ENCODE measurements around the gene SLC32A1.

SLC32A1 gene

DNA sequence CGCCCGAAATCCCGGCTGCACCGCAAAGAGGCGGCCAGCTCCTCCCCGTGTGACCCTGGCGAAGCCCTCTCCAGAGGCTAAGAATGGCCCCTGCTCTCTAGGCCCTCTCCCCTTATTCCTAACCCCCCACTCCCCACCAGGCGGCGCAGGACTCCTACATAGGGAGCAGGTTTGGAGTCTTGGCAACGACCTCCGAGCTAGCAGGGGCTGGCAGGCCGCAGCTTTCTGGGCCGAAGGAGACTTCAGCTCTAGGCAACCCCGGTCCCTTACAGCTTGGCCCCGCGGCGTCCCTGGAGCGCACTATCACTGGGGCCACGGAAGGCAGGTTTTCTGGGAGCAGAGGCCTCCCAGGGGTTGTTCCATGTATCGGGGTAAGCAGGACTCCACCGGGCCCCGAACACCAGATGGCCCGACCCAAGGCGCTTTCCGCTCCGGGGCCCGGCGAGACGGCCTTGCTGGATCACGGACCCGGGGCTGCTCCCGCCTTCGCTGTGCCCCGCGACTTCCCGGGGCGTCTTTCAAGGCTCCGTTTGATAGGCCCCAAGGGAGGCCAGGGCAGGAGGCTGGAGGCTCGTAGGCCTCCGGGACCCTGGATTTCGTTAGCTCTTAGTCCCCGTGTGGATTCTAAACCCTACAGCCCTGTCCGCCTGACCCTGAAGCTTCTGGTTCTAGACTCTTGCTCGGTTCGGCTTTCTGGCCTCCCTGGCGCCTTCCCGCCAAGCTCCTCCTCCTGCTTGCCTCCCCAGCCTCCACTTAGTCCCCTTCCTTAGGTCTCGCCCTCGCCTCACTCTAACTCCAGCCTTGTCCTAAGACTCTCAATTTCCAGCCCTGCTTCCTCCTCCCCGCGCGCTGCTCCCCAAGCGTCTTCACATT is 1.9 kb downstream of the SLC32A1 start:
- DNase-seq: peak; percentile 27

GRCh38 chr20:38726804-38727606 is 2.7 kb downstream of the SLC32A1 start:
- peak; percentile 47 for DNase-seq

DNA sequence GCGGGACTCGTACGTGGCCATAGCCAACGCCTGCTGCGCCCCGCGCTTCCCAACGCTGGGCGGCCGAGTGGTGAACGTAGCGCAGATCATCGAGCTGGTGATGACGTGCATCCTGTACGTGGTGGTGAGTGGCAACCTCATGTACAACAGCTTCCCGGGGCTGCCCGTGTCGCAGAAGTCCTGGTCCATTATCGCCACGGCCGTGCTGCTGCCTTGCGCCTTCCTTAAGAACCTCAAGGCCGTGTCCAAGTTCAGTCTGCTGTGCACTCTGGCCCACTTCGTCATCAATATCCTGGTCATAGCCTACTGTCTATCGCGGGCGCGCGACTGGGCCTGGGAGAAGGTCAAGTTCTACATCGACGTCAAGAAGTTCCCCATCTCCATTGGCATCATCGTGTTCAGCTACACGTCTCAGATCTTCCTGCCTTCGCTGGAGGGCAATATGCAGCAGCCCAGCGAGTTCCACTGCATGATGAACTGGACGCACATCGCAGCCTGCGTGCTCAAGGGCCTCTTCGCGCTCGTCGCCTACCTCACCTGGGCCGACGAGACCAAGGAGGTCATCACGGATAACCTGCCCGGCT is 3.4 kb downstream of the SLC32A1 start:
- no peak for DNase-seq

DNA sequence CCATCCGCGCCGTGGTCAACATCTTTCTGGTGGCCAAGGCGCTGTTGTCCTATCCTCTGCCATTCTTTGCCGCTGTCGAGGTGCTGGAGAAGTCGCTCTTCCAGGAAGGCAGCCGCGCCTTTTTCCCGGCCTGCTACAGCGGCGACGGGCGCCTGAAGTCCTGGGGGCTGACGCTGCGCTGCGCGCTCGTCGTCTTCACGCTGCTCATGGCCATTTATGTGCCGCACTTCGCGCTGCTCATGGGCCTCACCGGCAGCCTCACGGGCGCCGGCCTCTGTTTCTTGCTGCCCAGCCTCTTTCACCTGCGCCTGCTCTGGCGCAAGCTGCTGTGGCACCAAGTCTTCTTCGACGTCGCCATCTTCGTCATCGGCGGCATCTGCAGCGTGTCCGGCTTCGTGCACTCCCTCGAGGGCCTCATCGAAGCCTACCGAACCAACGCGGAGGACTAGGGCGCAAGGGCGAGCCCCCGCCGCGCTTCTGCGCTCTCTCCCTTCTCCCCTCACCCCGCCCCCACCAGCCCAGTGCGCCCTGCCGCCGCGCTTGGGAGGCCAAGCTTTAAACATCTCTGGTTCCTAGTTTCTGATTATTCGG is 4.0 kb downstream of the SLC32A1 start:
- DNase-seq: no peak

DNA sequence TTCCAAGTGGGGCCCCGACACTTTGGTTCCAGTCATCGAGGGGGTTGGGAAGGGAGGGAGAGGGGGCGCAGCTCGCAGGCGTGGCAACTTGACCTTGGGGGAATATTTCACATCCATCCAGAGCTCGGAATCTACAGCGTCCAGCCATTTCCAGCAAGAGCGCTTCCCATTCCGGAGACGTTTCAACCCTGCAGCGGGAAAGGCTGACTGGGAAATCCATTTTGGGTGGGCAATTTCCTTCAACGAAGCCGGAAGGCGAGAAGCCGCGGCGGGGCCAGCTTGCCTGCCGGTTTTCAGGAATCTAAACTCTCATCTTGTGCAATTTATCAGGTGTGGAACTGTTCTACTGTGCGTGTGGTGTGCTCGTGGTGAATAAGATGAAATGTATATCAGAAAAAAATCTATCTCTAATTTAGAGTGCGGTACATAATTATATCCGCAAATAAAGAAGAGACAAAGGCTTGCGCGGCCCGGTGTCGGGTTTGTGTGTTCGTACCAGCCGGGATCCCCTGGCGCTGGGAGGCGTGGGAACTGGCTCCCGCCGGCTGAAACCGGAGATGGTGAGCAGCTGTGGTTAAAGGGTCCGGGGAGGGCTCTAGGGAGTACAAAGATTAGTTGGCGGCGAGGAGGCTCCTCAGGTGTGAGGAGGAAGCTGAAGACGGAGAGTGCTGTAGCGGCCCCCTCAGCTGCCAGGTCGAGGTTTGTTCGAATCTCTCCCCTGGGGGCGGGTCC is 4.8 kb downstream of the SLC32A1 start:
- no peak for DNase-seq

GRCh38 chr20:38729767-38730166 is 5.5 kb downstream of the SLC32A1 start:
- DNase-seq: no peak

GRCh38 chr20:38730167-38730988 is 6.1 kb downstream of the SLC32A1 start:
- no peak for DNase-seq

- peak; percentile 69 for DNase-seq
Observed at GRCh38 chr20:38730989-38731737, 6.9 kb downstream of the SLC32A1 start.

GRCh38 chr20:38731738-38732113 is 7.4 kb downstream of the SLC32A1 start:
- no peak for DNase-seq

- DNase-seq: no peak
Observed at GRCh38 chr20:38732981-38733380, 8.7 kb downstream of the SLC32A1 start.

DNA sequence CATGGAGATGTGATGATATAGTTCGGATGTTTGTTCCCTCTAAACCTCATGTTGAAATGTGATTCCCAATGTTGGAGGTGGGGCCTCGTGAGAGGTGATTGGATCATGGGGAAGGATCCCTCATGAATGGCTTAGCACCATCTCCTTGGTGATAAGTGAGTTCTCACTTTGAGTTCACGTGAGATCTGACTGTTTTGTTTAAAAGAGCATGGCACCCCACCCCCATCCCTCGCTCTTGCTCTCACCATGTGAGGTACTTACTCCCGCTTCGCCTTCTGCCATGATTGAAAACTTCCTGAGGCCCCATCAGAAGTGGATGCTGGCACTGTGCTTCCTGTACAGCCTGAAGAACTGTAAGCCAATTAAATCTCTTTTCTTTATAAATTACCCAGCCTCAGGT is 10.9 kb downstream of the SLC32A1 start:
- DNase-seq: no peak

- no peak for DNase-seq
Observed at GRCh38 chr20:38737887-38738286, 13.6 kb downstream of the SLC32A1 start.

DNA sequence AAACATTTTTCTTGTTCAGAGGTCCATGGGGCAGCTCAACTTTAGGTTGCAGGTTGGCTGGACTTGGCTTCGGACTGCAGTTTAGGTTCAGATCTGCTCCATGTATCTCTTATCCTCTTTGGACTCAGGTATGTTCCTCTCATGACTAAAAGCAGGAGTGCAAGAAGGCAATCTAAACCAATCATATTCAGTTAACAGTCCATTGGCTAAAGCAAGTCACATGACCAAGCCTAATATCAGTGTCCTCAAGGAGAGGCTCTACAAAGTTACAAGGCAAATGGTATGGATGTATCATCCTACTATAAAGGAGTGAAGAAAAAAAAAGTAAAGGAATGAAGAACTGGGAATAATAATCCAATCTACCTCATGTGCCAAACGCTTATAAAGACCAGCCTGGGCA is 21.5 kb downstream of the SLC32A1 start:
- no peak for DNase-seq

- DNase-seq: no peak
Observed at GRCh38 chr20:38747495-38748096, 23.3 kb downstream of the SLC32A1 start.

DNA sequence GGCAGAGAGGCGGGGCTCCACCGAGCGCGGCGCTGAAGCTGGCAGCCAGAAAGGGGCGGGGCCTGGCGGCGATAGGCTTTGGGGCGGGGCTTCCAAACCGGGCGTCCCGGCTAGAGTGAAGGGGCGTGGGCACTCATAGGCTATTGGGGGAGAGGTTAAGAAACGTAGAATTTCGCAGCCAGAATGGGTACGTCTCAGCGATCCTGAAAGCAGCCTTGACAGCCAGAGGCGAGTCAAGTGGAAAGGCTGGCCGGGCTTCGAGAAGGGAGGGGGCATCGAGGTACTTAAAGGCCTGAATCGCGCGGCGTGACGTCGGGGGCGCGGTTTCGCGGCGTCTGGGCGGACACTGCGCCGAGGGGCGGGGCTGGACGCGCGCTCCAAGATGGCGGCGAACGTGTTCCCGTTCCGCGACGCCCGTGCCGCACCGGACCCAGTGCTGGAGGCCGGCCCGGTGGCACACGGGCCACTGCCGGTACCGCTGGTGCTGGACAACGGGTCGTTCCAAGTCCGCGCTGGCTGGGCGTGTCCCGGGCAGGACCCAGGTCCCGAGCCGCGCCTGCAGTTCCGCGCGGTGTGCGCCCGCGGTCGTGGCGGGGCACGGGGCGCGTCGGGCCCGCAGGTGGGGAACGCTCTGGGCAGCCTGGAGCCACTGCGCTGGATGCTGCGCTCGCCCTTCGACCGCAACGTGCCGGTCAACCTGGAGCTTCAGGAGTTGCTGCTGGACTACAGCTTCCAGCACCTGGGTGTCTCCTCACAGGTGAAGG is 24.0 kb downstream of the SLC32A1 start, which contains the start of gene ACTR5:
ACTR5 (plus strand) TSS at position 364 of the 764 bp plus-strand sequence; CDS start at position 383, 19 bp downstream.
- peak; percentile 96 for DNase-seq

- DNase-seq: no peak
Observed at GRCh38 chr20:38748861-38749149, 24.5 kb downstream of the SLC32A1 start.

GRCh38 chr20:38751360-38751976 is 27.2 kb downstream of the SLC32A1 start:
- DNase-seq: peak; percentile 43

GRCh38 chr20:38752029-38752428 is 27.7 kb downstream of the SLC32A1 start:
- DNase-seq: no peak

DNA sequence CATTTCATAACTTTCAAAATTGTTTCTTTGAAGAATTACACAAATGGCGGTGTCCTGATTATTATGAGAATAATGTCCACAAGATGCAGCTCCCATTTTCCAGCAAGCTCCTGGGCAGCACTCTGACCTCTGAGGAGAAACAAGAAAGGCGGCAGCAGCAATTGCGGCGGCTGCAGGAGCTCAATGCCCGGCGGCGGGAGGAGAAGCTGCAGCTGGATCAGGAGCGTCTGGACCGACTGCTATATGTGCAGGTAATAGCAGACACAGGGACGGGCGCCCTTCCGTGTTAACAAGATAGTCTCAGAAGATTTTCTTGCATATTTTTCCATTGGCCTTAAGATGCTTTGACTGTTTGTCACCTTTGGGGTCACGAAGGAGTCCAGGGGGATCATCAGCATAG is 30.6 kb downstream of the SLC32A1 start:
- no peak for DNase-seq

All from suppressor macrophage treated with lipopolysaccharide for 4 hours (primary cell).